Naive B cell (primary cell): ENCODE data around the gene RYR3. TPM values are rescaled to one million over a fixed set of nuclear protein-coding genes. Genes with fewer than 3 reads are reported as not detected.
"Not testable (repeated sequence)": the region's sequence is repeated elsewhere in the genome, so short reads cannot be mapped to it uniquely, and the experiment has no call there.

Source experiments
- ATAC-seq, 2 donors: fragments of 150-1000 bp; cut with Tn5 transposase; 2 replicates each; pipeline ENCODE4 v1.10.0; 2021; ENCODE audit warnings: low read depth in 2 of 2, mild to moderate bottlenecking in 2 of 2, moderate library complexity in 2 of 2
- DNase-seq: peaks from one replicate; pipeline ENCODE4 v3.0.0; 2022
- H3K27ac Mint-ChIP-seq, 6 donors: one replicate each; pipeline ENCODE4 v1.8.0; 2020 to 2022; ENCODE audit warnings: mild to moderate bottlenecking in 6 of 6, mixed read lengths in 6 of 6, moderate library complexity in 5 of 6, inconsistent platforms in 2 of 6
- H3K27me3 Mint-ChIP-seq, 3 donors: one replicate each; pipeline ENCODE4 v1.8.0; 2021 to 2022; ENCODE audit warnings: mixed read lengths in 3 of 3, mild to moderate bottlenecking in 1 of 3
- H3K36me3 Mint-ChIP-seq, 2 donors: one replicate each; pipeline ENCODE4 v1.8.0; 2020 to 2022; ENCODE audit warnings: mixed read lengths in 2 of 2, inconsistent platforms in 1 of 2, mild to moderate bottlenecking in 1 of 2
- H3K4me1 Mint-ChIP-seq, 3 donors: one replicate each; pipeline ENCODE4 v1.8.0; 2020 to 2022; ENCODE audit warnings: mixed read lengths in 3 of 3, inconsistent platforms in 1 of 3, mild to moderate bottlenecking in 1 of 3, moderate library complexity in 1 of 3
- H3K4me3 Mint-ChIP-seq, 8 donors: one replicate each; pipeline ENCODE4 v1.8.0; 2020 to 2022; ENCODE audit warnings: mild to moderate bottlenecking in 8 of 8, mixed read lengths in 8 of 8, moderate library complexity in 8 of 8, inconsistent platforms in 2 of 8
- H3K9me3 Mint-ChIP-seq, 7 donors: one replicate each; pipeline ENCODE4 v1.8.0; 2020 to 2022; ENCODE audit warnings: mixed read lengths in 7 of 7, mild to moderate bottlenecking in 5 of 7, inconsistent platforms in 2 of 7, moderate library complexity in 1 of 7
- polyA plus RNA-seq, 6 donors: library from polyadenylated mRNA; unstranded; fragments of 300-500 nt; fragmentation: Illumina TruSeq; gene quantifications; one replicate each; pipeline ENCODE4 v1.2.3, GENCODE V29; 2021; ENCODE audit warnings: low read depth in 6 of 6

The RYR3 gene
- polyA plus RNA-seq, 6 donors from 2014 or later: 0.14 to 0.86 (median 0.23) TPM

- no peak for ATAC-seq
- no peak for DNase-seq
- Mint-ChIP-seq H3K9me3 (peaks cover 0 to 17% (median 3%) of the 10 kb centered on the region in 7 donors), H3K4me3 (no peak overlapping the region), H3K36me3 (no peaks in the 10 kb centered on the region), H3K27ac (no peak overlapping the region), H3K27me3 (peaks cover 0 to 5% (median 0%) of the 10 kb centered on the region in 3 donors), H3K4me1 (no peaks in the 10 kb centered on the region)
Measured at GRCh38 chr15:33565094-33565493, 254.3 kb downstream of the RYR3 start.

- ATAC-seq: no peak
Measured at GRCh38 chr15:33567652-33568051, 256.9 kb downstream of the RYR3 start.

GRCh38 chr15:33569036-33569435, 258.3 kb downstream of the RYR3 start:
- no peak for ATAC-seq
- no peaks in the 10 kb centered on the region for H3K36me3 Mint-ChIP-seq
- H3K4me3 Mint-ChIP-seq: no peak overlapping the region
- DNase-seq: no peak
- no peak overlapping the region for H3K27ac Mint-ChIP-seq
- H3K27me3 Mint-ChIP-seq: peaks cover 5 to 8% (median 5%) of the 10 kb centered on the region in 3 donors
- H3K4me1 Mint-ChIP-seq: no peaks in the 10 kb centered on the region
- peaks cover 0 to 17% (median 3%) of the 10 kb centered on the region in 7 donors for H3K9me3 Mint-ChIP-seq

More at GRCh38 chr15:33567652-33568051, 256.9 kb downstream of the RYR3 start:
- Mint-ChIP-seq H3K4me1 (no peaks in the 10 kb centered on the region), H3K36me3 (no peaks in the 10 kb centered on the region), H3K9me3 (peaks cover 0 to 17% (median 3%) of the 10 kb centered on the region in 7 donors), H3K27ac (no peak overlapping the region), H3K27me3 (peaks cover 0 to 5% (median 0%) of the 10 kb centered on the region in 3 donors), H3K4me3 (no peak overlapping the region)
- DNase-seq: no peak

- not testable (repeated sequence) for ATAC-seq, H3K27ac Mint-ChIP-seq, H3K4me3 Mint-ChIP-seq, DNase-seq, H3K4me1 Mint-ChIP-seq, H3K36me3 Mint-ChIP-seq
- Mint-ChIP-seq H3K27me3 (peaks cover 7 to 18% (median 17%) of the 10 kb centered on the region in 3 donors), H3K9me3 (peaks cover 0 to 12% (median 4%) of the 10 kb centered on the region in 7 donors)
Measured at GRCh38 chr15:33577911-33578310, 267.1 kb downstream of the RYR3 start.

GRCh38 chr15:33580526-33580925, 269.8 kb downstream of the RYR3 start:
- no peaks in the 10 kb centered on the region for H3K4me1 Mint-ChIP-seq
- H3K27me3 Mint-ChIP-seq: peaks cover 0 to 12% (median 7%) of the 10 kb centered on the region in 3 donors
- no peaks in the 10 kb centered on the region for H3K36me3 Mint-ChIP-seq
- ATAC-seq (no peak), DNase-seq (no peak)
- no peak overlapping the region for H3K4me3 Mint-ChIP-seq
- no peak overlapping the region for H3K27ac Mint-ChIP-seq
- peaks cover 0 to 7% (median 3%) of the 10 kb centered on the region in 7 donors for H3K9me3 Mint-ChIP-seq

- H3K9me3 Mint-ChIP-seq: peaks cover 0 to 7% (median 3%) of the 10 kb centered on the region in 7 donors
- peaks cover 0 to 10% (median 7%) of the 10 kb centered on the region in 3 donors for H3K27me3 Mint-ChIP-seq
- H3K27ac Mint-ChIP-seq: no peak overlapping the region
- no peak for ATAC-seq
- no peaks in the 10 kb centered on the region for H3K4me1 Mint-ChIP-seq
- no peak overlapping the region for H3K4me3 Mint-ChIP-seq
- no peak for DNase-seq
- H3K36me3 Mint-ChIP-seq: no peaks in the 10 kb centered on the region
Measured at GRCh38 chr15:33581032-33581431, 270.3 kb downstream of the RYR3 start.

GRCh38 chr15:33584797-33585196, 274.0 kb downstream of the RYR3 start:
- H3K4me3 Mint-ChIP-seq: no peak overlapping the region
- H3K4me1 Mint-ChIP-seq: no peaks in the 10 kb centered on the region
- DNase-seq (no peak), ATAC-seq (no peak)
- no peaks in the 10 kb centered on the region for H3K36me3 Mint-ChIP-seq
- no peak overlapping the region for H3K27ac Mint-ChIP-seq
- H3K9me3 Mint-ChIP-seq: peaks cover 0 to 3% (median 1%) of the 10 kb centered on the region in 7 donors
- peaks cover 0 to 7% (median 0%) of the 10 kb centered on the region in 3 donors for H3K27me3 Mint-ChIP-seq

GRCh38 chr15:33586786-33587697, 276.3 kb downstream of the RYR3 start:
- ATAC-seq (no peak), DNase-seq (no peak)
- no peaks in the 10 kb centered on the region for H3K36me3 Mint-ChIP-seq
- no peak overlapping the region for H3K27ac Mint-ChIP-seq
- no peaks in the 10 kb centered on the region for H3K4me1 Mint-ChIP-seq
- peaks cover under 1 to 7% (median 4%) of the 10 kb centered on the region in 3 donors for H3K27me3 Mint-ChIP-seq
- H3K4me3 Mint-ChIP-seq: no peak overlapping the region
- peaks cover 0 to 4% (median 1%) of the 10 kb centered on the region in 7 donors for H3K9me3 Mint-ChIP-seq

- peaks cover 0 to 4% (median 2%) of the 10 kb centered on the region in 7 donors for H3K9me3 Mint-ChIP-seq
- no peaks in the 10 kb centered on the region for H3K4me1 Mint-ChIP-seq
- no peaks in the 10 kb centered on the region for H3K36me3 Mint-ChIP-seq
- H3K4me3 Mint-ChIP-seq: no peak overlapping the region
- H3K27me3 Mint-ChIP-seq: peaks cover 4 to 13% (median 8%) of the 10 kb centered on the region in 3 donors
- ATAC-seq: no peak
- H3K27ac Mint-ChIP-seq: no peak overlapping the region
- no peak for DNase-seq
Measured at GRCh38 chr15:33587773-33588172, 277.0 kb downstream of the RYR3 start.

GRCh38 chr15:33592864-33593263, 282.1 kb downstream of the RYR3 start:
- Mint-ChIP-seq H3K27ac (peak overlapping the region in 1 of 6 donors; percentile 45), H3K4me3 (no peak overlapping the region), H3K9me3 (peaks cover 0 to 4% (median 3%) of the 10 kb centered on the region in 7 donors), H3K36me3 (no peaks in the 10 kb centered on the region), H3K27me3 (peaks cover 4 to 13% (median 6%) of the 10 kb centered on the region in 3 donors), H3K4me1 (no peaks in the 10 kb centered on the region)
- no peak for DNase-seq
- ATAC-seq: no peak

GRCh38 chr15:33598382-33598781, 287.6 kb downstream of the RYR3 start:
- not testable (repeated sequence) for H3K4me1 Mint-ChIP-seq, H3K9me3 Mint-ChIP-seq, H3K36me3 Mint-ChIP-seq, H3K4me3 Mint-ChIP-seq, H3K27me3 Mint-ChIP-seq, ATAC-seq, H3K27ac Mint-ChIP-seq, DNase-seq

- Mint-ChIP-seq H3K4me3 (no peak overlapping the region), H3K4me1 (no peaks in the 10 kb centered on the region), H3K36me3 (no peaks in the 10 kb centered on the region), H3K27me3 (peaks cover 0 to 8% (median 0%) of the 10 kb centered on the region in 3 donors), H3K9me3 (no peaks in the 10 kb centered on the region), H3K27ac (no peak overlapping the region)
- ATAC-seq (no peak), DNase-seq (no peak)
Measured at GRCh38 chr15:33600212-33600611, 289.4 kb downstream of the RYR3 start.

- no peaks in the 10 kb centered on the region for H3K9me3 Mint-ChIP-seq
- peaks cover 0 to 8% (median 4%) of the 10 kb centered on the region in 3 donors for H3K27me3 Mint-ChIP-seq
- DNase-seq (no peak), ATAC-seq (no peak)
- no peaks in the 10 kb centered on the region for H3K36me3 Mint-ChIP-seq
- no peak overlapping the region for H3K4me3 Mint-ChIP-seq
- no peaks in the 10 kb centered on the region for H3K4me1 Mint-ChIP-seq
- no peak overlapping the region for H3K27ac Mint-ChIP-seq
Measured at GRCh38 chr15:33601461-33601860, 290.7 kb downstream of the RYR3 start.

GRCh38 chr15:33608714-33609113, 297.9 kb downstream of the RYR3 start:
- Mint-ChIP-seq H3K27ac (no peak overlapping the region), H3K36me3 (no peaks in the 10 kb centered on the region), H3K9me3 (no peaks in the 10 kb centered on the region), H3K27me3 (peaks cover 0 to 10% (median 8%) of the 10 kb centered on the region in 3 donors), H3K4me3 (no peak overlapping the region), H3K4me1 (no peaks in the 10 kb centered on the region)
- no peak for ATAC-seq
- no peak for DNase-seq
